ENCODE measurements around the gene OSBPL10.

- TF ChIP-seq, protein P1, sequence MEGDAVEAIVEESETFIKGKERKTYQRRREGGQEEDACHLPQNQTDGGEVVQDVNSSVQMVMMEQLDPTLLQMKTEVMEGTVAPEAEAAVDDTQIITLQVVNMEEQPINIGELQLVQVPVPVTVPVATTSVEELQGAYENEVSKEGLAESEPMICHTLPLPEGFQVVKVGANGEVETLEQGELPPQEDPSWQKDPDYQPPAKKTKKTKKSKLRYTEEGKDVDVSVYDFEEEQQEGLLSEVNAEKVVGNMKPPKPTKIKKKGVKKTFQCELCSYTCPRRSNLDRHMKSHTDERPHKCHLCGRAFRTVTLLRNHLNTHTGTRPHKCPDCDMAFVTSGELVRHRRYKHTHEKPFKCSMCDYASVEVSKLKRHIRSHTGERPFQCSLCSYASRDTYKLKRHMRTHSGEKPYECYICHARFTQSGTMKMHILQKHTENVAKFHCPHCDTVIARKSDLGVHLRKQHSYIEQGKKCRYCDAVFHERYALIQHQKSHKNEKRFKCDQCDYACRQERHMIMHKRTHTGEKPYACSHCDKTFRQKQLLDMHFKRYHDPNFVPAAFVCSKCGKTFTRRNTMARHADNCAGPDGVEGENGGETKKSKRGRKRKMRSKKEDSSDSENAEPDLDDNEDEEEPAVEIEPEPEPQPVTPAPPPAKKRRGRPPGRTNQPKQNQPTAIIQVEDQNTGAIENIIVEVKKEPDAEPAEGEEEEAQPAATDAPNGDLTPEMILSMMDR (IDR thresholded peaks at IDR 0.05), result no peak
- TF ChIP-seq POLR2A (IDR thresholded peaks at IDR 0.05), result no peak
Measured at GRCh38 chr3:31945738-31946052, 35.4 kb downstream of the OSBPL10 start.

Data from lower leg skin (tissue), 3 donors.